ENCODE results near the gene PIK3R1.

- TF ChIP-seq, protein P1, sequence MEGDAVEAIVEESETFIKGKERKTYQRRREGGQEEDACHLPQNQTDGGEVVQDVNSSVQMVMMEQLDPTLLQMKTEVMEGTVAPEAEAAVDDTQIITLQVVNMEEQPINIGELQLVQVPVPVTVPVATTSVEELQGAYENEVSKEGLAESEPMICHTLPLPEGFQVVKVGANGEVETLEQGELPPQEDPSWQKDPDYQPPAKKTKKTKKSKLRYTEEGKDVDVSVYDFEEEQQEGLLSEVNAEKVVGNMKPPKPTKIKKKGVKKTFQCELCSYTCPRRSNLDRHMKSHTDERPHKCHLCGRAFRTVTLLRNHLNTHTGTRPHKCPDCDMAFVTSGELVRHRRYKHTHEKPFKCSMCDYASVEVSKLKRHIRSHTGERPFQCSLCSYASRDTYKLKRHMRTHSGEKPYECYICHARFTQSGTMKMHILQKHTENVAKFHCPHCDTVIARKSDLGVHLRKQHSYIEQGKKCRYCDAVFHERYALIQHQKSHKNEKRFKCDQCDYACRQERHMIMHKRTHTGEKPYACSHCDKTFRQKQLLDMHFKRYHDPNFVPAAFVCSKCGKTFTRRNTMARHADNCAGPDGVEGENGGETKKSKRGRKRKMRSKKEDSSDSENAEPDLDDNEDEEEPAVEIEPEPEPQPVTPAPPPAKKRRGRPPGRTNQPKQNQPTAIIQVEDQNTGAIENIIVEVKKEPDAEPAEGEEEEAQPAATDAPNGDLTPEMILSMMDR (IDR thresholded peaks at IDR 0.05), result no peak
- TF ChIP-seq POLR2A (IDR thresholded peaks at IDR 0.05), result no peak
- no peak for TF ChIP-seq POLR2AphosphoS5 (IDR thresholded peaks at IDR 0.05)
Observed at GRCh38 chr5:68195137-68195536, 20.4 kb upstream of the PIK3R1 start.
